GM12865 (cell line): ENCODE results near the gene BRIX1.

Experiments used
- DNase-seq: peaks from one replicate; pipeline ENCODE4 v3.0.0; 2010; ENCODE audit warnings: low read depth
- H3K4me3 ChIP-seq: 2 replicates; pipeline ENCODE4 v1.5.1; 2011; ENCODE audit warnings: mild to moderate bottlenecking, low read depth, low read length, control low read depth
- CTCF ChIP-seq: IDR thresholded peaks from 2 replicates; pipeline ENCODE4 v1.5.1; 2011; ENCODE audit warnings: low read length, control low read depth, low read depth, inconsistent platforms; ENCODE audit not compliant: insufficient read depth; ENCODE audit errors: missing control alignments

Gene BRIX1

GRCh38 chr5:34915139-34915855 lies at the start of gene BRIX1, which contains the start of gene RAD1:
TSS of gene BRIX1 (plus strand) at chr5:34915711. CDS start at chr5:34915739, 28 bp downstream.
TSS of gene RAD1 (minus strand) at chr5:34915504. CDS start at chr5:34914892, 612 bp downstream.
- DNase-seq, result peak; percentile 98
- no peak for TF ChIP-seq CTCF

GRCh38 chr5:34866989-34867471 lies 48.5 kb upstream of the BRIX1 start:
- DNase-seq, result no peak

More at GRCh38 chr5:34915139-34915855, at the start of gene BRIX1, which contains the start of gene RAD1:
- peak within 1 kb of the TSS; percentile 68 for H3K4me3 ChIP-seq

DNA sequence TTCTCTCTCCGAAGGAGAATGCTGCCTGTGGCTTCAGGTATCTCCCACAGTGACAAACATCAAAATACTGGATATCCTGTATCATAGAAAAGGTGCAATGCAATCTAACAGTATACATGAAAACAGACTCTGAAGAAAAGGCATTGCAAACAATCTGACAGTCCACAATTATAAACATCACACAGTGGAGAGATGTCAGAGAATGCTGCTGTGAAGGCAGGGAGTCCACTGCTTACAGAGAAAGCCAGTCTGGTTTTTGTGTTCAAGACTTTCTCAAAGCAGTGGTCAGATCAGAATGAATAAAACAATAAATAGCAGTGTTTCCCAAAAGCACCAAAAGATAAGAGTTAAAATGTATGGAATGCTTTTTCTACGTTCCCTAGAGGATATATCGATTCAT lies 47.9 kb upstream of the BRIX1 start:
- H3K4me3 ChIP-seq, result no peak overlapping the region
- DNase-seq, result no peak
- no peak for TF ChIP-seq CTCF

More at GRCh38 chr5:34866989-34867471, 48.5 kb upstream of the BRIX1 start:
- H3K4me3 ChIP-seq, result no peak overlapping the region
- TF ChIP-seq CTCF, result no peak

- no peak for DNase-seq
- TF ChIP-seq CTCF, result no peak
- H3K4me3 ChIP-seq, result no peak overlapping the region
Observed at GRCh38 chr5:34868791-34869190, 46.7 kb upstream of the BRIX1 start.

GRCh38 chr5:34869256-34869655 lies 46.3 kb upstream of the BRIX1 start:
- TF ChIP-seq CTCF, result no peak
- no peak for DNase-seq
- H3K4me3 ChIP-seq, result no peak overlapping the region

- no peak for DNase-seq
- H3K4me3 ChIP-seq, result no peak overlapping the region
- TF ChIP-seq CTCF, result no peak
Observed at GRCh38 chr5:34870382-34870781, 45.1 kb upstream of the BRIX1 start.
